ENCODE measurements around the gene SURF2.

- TF ChIP-seq POLR2A (IDR thresholded peaks at IDR 0.05; ENCODE audit: low read depth) (no peak), CTCF (IDR thresholded peaks at IDR 0.05) (no peak)
These were observed 6.2 kb downstream of the SURF2 start for GRCh38 chr9:133362359-133363044.
